SK-N-SH (cell line): ENCODE measurements around the gene MGAT5B. TPM values are rescaled to one million over a fixed set of nuclear protein-coding genes. Genes with fewer than 3 reads are reported as not detected.
A peak's percentile ranks its signal among the peaks of the same experiment; 100 is the strongest.

Experiments used
- CTCF ChIA-PET: fragments of 300-600, 350-600 bp; formaldehyde crosslinking; extraction: SDS; loops from one replicate; lab custom pipeline; 2021; lab: Yijun Ruan, JAX
- POLR2A ChIA-PET: fragments of 350-600 bp; sonication (Branson Sonifier 250); formaldehyde crosslinking; extraction: SDS; loops from one replicate; lab custom pipeline; 2020; ENCODE audit warnings: antibody characterized with exemption, inconsistent platforms; lab: Yijun Ruan, JAX
- DNase-seq: peaks from one replicate; pipeline ENCODE4 v3.0.0; 2012
- H2AFZ ChIP-seq: fragments of 200-600 bp; sonication (generic); 2 replicates; pipeline ENCODE4 v1.8.1; 2016; ENCODE audit warnings: antibody characterized with exemption, mild to moderate bottlenecking, low read depth
- H3F3A ChIP-seq: fragments of 200-600 bp; sonication (generic); replicated peaks from 2 replicates; pipeline ENCODE3; 2016; ENCODE audit warnings: antibody characterized with exemption, mild to moderate bottlenecking; ENCODE audit not compliant: insufficient read depth
- H3K27ac ChIP-seq, 2 experiments: fragments of 200-500 bp in 1 of 2; fragments of 200-600 bp in 1 of 2; sonication (Bioruptor generic) in 1 of 2; sonication (generic), shearing (Covaris generic) in 1 of 2; 2 replicates each; pipeline versions ENCODE4 v1.5.1 to v1.6.1; 2014 to 2016; ENCODE audit warnings: low read depth in 2 of 2, inconsistent platforms in 1 of 2, low read length in 1 of 2, mild to moderate bottlenecking in 1 of 2, mixed read lengths in 1 of 2
- H3K27me3 ChIP-seq: fragments of 200-600 bp; sonication (generic), shearing (Covaris generic); 2 replicates; pipeline ENCODE4 v1.6.1; 2016; ENCODE audit warnings: mixed run types; ENCODE audit not compliant: insufficient read depth
- H3K36me3 ChIP-seq, 2 experiments: fragments of 200-500 bp in 1 of 2; fragments of 200-600 bp in 1 of 2; sonication (Bioruptor generic) in 1 of 2; sonication (generic) in 1 of 2; replicated peaks in 1 of 2; 2 replicates each; pipeline versions ENCODE3 to v1.5.1; 2014 to 2016; ENCODE audit warnings: low read length in 1 of 2, mild to moderate bottlenecking in 1 of 2; ENCODE audit not compliant: insufficient read depth in 2 of 2, control insufficient read depth in 1 of 2
- H3K4me1 ChIP-seq, 2 experiments: fragments of 200-500 bp in 1 of 2; fragments of 200-600 bp in 1 of 2; sonication (Bioruptor generic) in 1 of 2; sonication (generic), shearing (Covaris generic) in 1 of 2; 2 replicates each; pipeline versions ENCODE4 v1.5.1 to v1.6.1; 2014 to 2016; ENCODE audit warnings: low read depth in 1 of 2, low read length in 1 of 2, mixed run types in 1 of 2; ENCODE audit not compliant: insufficient read depth in 2 of 2, control insufficient read depth in 1 of 2
- H3K4me2 ChIP-seq: fragments of 200-600 bp; sonication (generic), shearing (Covaris generic); 2 replicates; pipeline ENCODE4 v1.6.1; 2017; ENCODE audit warnings: mixed run types
- H3K4me3 ChIP-seq, 2 experiments: fragments of 200-500 bp in 1 of 2; fragments of 200-600 bp in 1 of 2; sonication (Bioruptor generic) in 1 of 2; sonication (generic), shearing (Covaris generic) in 1 of 2; 2 replicates each; pipeline versions ENCODE4 v1.5.1 to v1.8.1; 2014 to 2016; ENCODE audit warnings: low read depth in 2 of 2, inconsistent platforms in 1 of 2, low read length in 1 of 2, mild to moderate bottlenecking in 1 of 2, mixed read lengths in 1 of 2, moderate library complexity in 1 of 2
- H3K79me2 ChIP-seq: fragments of 200-600 bp; sonication (generic); 2 replicates; pipeline ENCODE4 v1.8.1; 2017; ENCODE audit warnings: mild to moderate bottlenecking; ENCODE audit not compliant: insufficient read depth
- H3K9ac ChIP-seq: fragments of 200-600 bp; sonication (generic); 2 replicates; pipeline ENCODE4 v1.6.1; 2017; ENCODE audit warnings: mixed run types
- H3K9me2 ChIP-seq: fragments of 200-600 bp; sonication (generic); 2 replicates; pipeline ENCODE4 v1.6.1; 2017; ENCODE audit warnings: mixed run types
- H3K9me3 ChIP-seq: fragments of 200-600 bp; sonication (generic); 2 replicates; pipeline ENCODE4 v1.6.1; 2017; ENCODE audit warnings: mixed run types, mild to moderate bottlenecking, moderate library complexity
- H4K20me1 ChIP-seq: fragments of 200-600 bp; sonication (generic); 2 replicates; pipeline ENCODE4 v1.6.1; 2017; ENCODE audit warnings: mild to moderate bottlenecking, mixed run types; ENCODE audit not compliant: insufficient read depth
- CHD2 ChIP-seq: fragments of 150-350 bp; IDR thresholded peaks from 2 replicates; pipeline ENCODE4 v1.6.1; 2018; ENCODE audit warnings: low read length; ENCODE audit not compliant: partially characterized antibody
- GABPA ChIP-seq: IDR thresholded peaks from 2 replicates; pipeline ENCODE4 v1.4.0; 2012; ENCODE audit warnings: low read depth, mild to moderate bottlenecking
- MAX ChIP-seq: IDR thresholded peaks from 2 replicates; pipeline ENCODE4 v1.4.0; 2012; ENCODE audit warnings: low read depth
- NFIC ChIP-seq: IDR thresholded peaks from 2 replicates; pipeline ENCODE4 v1.4.0; 2012; ENCODE audit warnings: borderline replicate concordance
- NRF1 ChIP-seq: IDR thresholded peaks from 2 replicates; pipeline ENCODE4 v1.6.1; 2012; ENCODE audit warnings: low read depth, mild to moderate bottlenecking, low read length
- RAD21 ChIP-seq: IDR thresholded peaks from 2 replicates; pipeline ENCODE4 v1.6.1; 2012; ENCODE audit warnings: mild to moderate bottlenecking, low read length
- RCOR1 ChIP-seq: fragments of 150-350 bp; IDR thresholded peaks from 2 replicates; pipeline ENCODE4 v1.6.1; 2017; ENCODE audit warnings: antibody characterized with exemption, low read length
- REST ChIP-seq: IDR thresholded peaks from 2 replicates; pipeline ENCODE4 v1.6.1; 2012; ENCODE audit warnings: mild to moderate bottlenecking, low read depth, low read length, moderate library complexity
- RFX5 ChIP-seq: IDR thresholded peaks from 2 replicates; pipeline ENCODE4 v1.6.1; 2012; ENCODE audit warnings: mild to moderate bottlenecking, improper control_type of control experiment, low read length
- SIN3A ChIP-seq: IDR thresholded peaks from 2 replicates; pipeline ENCODE4 v1.6.1; 2012; ENCODE audit warnings: low read depth, mild to moderate bottlenecking, low read length, moderate library complexity, borderline replicate concordance
- SMC3 ChIP-seq: IDR thresholded peaks from 2 replicates; pipeline ENCODE4 v1.6.1; 2012; ENCODE audit warnings: low read depth, low read length, improper control_type of control experiment
- TAF1 ChIP-seq: IDR thresholded peaks from 2 replicates; pipeline ENCODE4 v1.6.1; 2012; ENCODE audit warnings: low read depth, mild to moderate bottlenecking, low read length, moderate library complexity, borderline replicate concordance
- TEAD4 ChIP-seq: IDR thresholded peaks from 2 replicates; pipeline ENCODE4 v1.4.0; 2012; ENCODE audit warnings: mild to moderate bottlenecking, borderline replicate concordance; ENCODE audit not compliant: insufficient read depth
- WGBS: methylation state at CpG from one replicate; pipeline ENCODE4 v1.1.6; 2017; ENCODE audit warnings: low lambda C conversion rate; 5-methylcytosine and 5-hydroxymethylcytosine counted together
- polyA plus RNA-seq, 3 experiments: library from polyadenylated mRNA; depleted of rRNA; stranded (reverse); fragments of >200 nt; gene quantifications; 2 replicates each; pipeline ENCODE4 v1.2.3, GENCODE V29; 2012

Gene MGAT5B
- polyA plus RNA-seq, 1 of the 3 experiments (the other 2 are of a cell fraction), result 13.8 TPM

GRCh38 chr17:76983075-76983775 lies 115.0 kb downstream of the MGAT5B start:
- no peak for TF ChIP-seq RFX5
- TF ChIP-seq SMC3, result no peak
- TF ChIP-seq CHD2, result no peak
- Histone ChIP-seq H3K4me1 (peaks cover 0 to 5% of the 10 kb centered on the region in 2 experiments; a peak in 1 of 4 replicates), H2AFZ (no peak overlapping the region), H3K9me2 (no peaks in the 10 kb centered on the region), H3K4me3 (no peak overlapping the region), H3K27me3 (peaks cover 23% of the 10 kb centered on the region), H3K36me3 (no peaks in the 10 kb centered on the region), H4K20me1 (no peaks in the 10 kb centered on the region), H3K9ac (no peak overlapping the region), H3K9me3 (no peaks in the 10 kb centered on the region), H3F3A (no peaks in the 10 kb centered on the region), H3K79me2 (no peaks in the 10 kb centered on the region), H3K27ac (no peak overlapping the region), H3K4me2 (no peak overlapping the region)
- ChIA-PET POLR2A (no interaction called here), CTCF (interaction anchor here (0.7 to 3.2 kb wide), 4 partner anchors 9 to 115 kb away, joined by 3 to 13 read pairs (median 3); partner anchors contain the start of gene MGAT5B)
- WGBS, result 72% methylated on average over 17 of the region's 17 CpGs
- peak; percentile 41 for DNase-seq

- Histone ChIP-seq H3K27me3 (peaks cover 23% of the 10 kb centered on the region), H3K27ac (no peak overlapping the region)
These were observed 118.2 kb downstream of the MGAT5B start for GRCh38 chr17:76986365-76986764.

More at GRCh38 chr17:76986365-76986764, 118.2 kb downstream of the MGAT5B start:
- Histone ChIP-seq H3K36me3 (no peaks in the 10 kb centered on the region), H3K4me3 (no peak overlapping the region), H3K9me3 (no peaks in the 10 kb centered on the region), H3K9ac (no peak overlapping the region), H3K4me2 (no peak overlapping the region), H2AFZ (no peak overlapping the region), H3F3A (no peaks in the 10 kb centered on the region), H3K9me2 (no peaks in the 10 kb centered on the region), H3K4me1 (peaks cover 0 to 5% of the 10 kb centered on the region in 2 experiments; a peak in 1 of 4 replicates), H4K20me1 (no peaks in the 10 kb centered on the region), H3K79me2 (no peaks in the 10 kb centered on the region)
- DNase-seq, result peak; percentile 62
- ChIA-PET POLR2A (interaction anchor here (1.1 kb wide), 1 partner anchor 17 kb away, joined by 4 read pairs; no protein-coding TSS in a partner anchor), CTCF (interaction anchor here (1.0 to 1.8 kb wide), 4 partner anchors 9 to 118 kb away, joined by 3 to 5 read pairs (median 4); partner anchors contain the start of gene MGAT5B)
- no peak for TF ChIP-seq NRF1
- TF ChIP-seq REST, result no peak
- no peak for TF ChIP-seq RFX5
- TF ChIP-seq RAD21, result no peak
- no peak for TF ChIP-seq GABPA
- no peak for TF ChIP-seq SIN3A
- no peak for TF ChIP-seq NFIC
- no peak for TF ChIP-seq MAX
- TF ChIP-seq TAF1, result no peak
- no peak for TF ChIP-seq SMC3
- no peak for TF ChIP-seq RCOR1
- no peak for TF ChIP-seq TEAD4
- TF ChIP-seq, all 33 proteins: peak for 0
- 87% methylated on average over 8 of the region's 8 CpGs for WGBS
